K562 (cell line): ENCODE measurements around the gene SLC7A4. TPM values are rescaled to one million over a fixed set of nuclear protein-coding genes. Genes with fewer than 3 reads are reported as not detected.

Source experiments
- ATF1 ChIP-seq, 2 experiments: fragments of 450-650 bp in 1 of 2; IDR thresholded peaks; 2 replicates each; pipeline ENCODE4 v1.6.1; 2016; ENCODE audit warnings: missing compliant biosample characterization in 1 of 2, missing genetic modification characterization in 1 of 2
- CBX2 ChIP-seq: fragments of 200-600 bp; sonication (generic); IDR thresholded peaks from one replicate; pipeline ENCODE4 v1.6.1; 2012; ENCODE audit warnings: mild to moderate bottlenecking, low read length, inconsistent platforms; ENCODE audit not compliant: insufficient read depth, poor library complexity, severe bottlenecking
- CBX3 ChIP-seq, 2 experiments: IDR thresholded peaks; 1 replicate in 1 of 2; 2 replicates in 1 of 2; pipeline ENCODE4 v1.6.1; 2012; ENCODE audit warnings: inconsistent platforms in 2 of 2, low read length in 2 of 2, borderline replicate concordance in 1 of 2, control low read depth in 1 of 2
- CHAMP1 ChIP-seq: fragments of 450-650 bp; IDR thresholded peaks from 2 replicates; pipeline ENCODE4 v1.6.1; 2016; ENCODE audit warnings: mild to moderate bottlenecking
- CREB3L1 ChIP-seq: fragments of 450-650 bp; IDR thresholded peaks from 2 replicates; pipeline ENCODE4 v1.6.1; 2014; ENCODE audit warnings: low read depth, mild to moderate bottlenecking, moderate library complexity, borderline replicate concordance
- CREBBP ChIP-seq: IDR thresholded peaks from one replicate; pipeline ENCODE4 v1.6.1; 2012; ENCODE audit warnings: low read depth, mild to moderate bottlenecking, control low read depth, inconsistent platforms, low read length
- DLX4 ChIP-seq: fragments of 250-450 bp; sonication (Bioruptor Pico); IDR thresholded peaks from 2 replicates; pipeline ENCODE4 v1.6.1; 2021; ENCODE audit warnings: mild to moderate bottlenecking
- ELF1 ChIP-seq: fragments of 200-800 bp; sonication (Bioruptor generic); IDR thresholded peaks from 2 replicates; pipeline ENCODE4 v1.6.1; 2016; ENCODE audit warnings: missing genetic modification characterization, missing compliant biosample characterization
- GABPA ChIP-seq: fragments of 200-800 bp; sonication (Bioruptor generic); conservative IDR thresholded peaks from 2 replicates; pipeline ENCODE4 v1.6.1; 2016; ENCODE audit warnings: low read depth, missing genetic modification characterization, missing compliant biosample characterization
- GABPB2 ChIP-seq: fragments of 250-450 bp; sonication (Bioruptor Pico); conservative IDR thresholded peaks from 2 replicates; pipeline ENCODE4 v1.5.1; 2021; ENCODE audit warnings: mild to moderate bottlenecking
- KLF13 ChIP-seq: fragments of 450-650 bp; IDR thresholded peaks from 2 replicates; pipeline ENCODE4 v1.6.1; 2016; ENCODE audit warnings: missing genetic modification characterization, low read depth, mild to moderate bottlenecking, missing compliant biosample characterization, moderate library complexity, borderline replicate concordance
- MYBL2 ChIP-seq, 2 experiments: fragments of 450-650 bp in 1 of 2; sonication (generic) in 1 of 2; formaldehyde crosslinking in 1 of 2; IDR thresholded peaks; 2 replicates each; pipeline versions ENCODE4 v1.6.1 to v1.8.1; 2017 to 2022; ENCODE audit warnings: borderline replicate concordance in 1 of 2, inconsistent platforms in 1 of 2, low read depth in 1 of 2, mild to moderate bottlenecking in 1 of 2, missing genetic modification reagents in 1 of 2, moderate library complexity in 1 of 2
- NUFIP1 ChIP-seq: fragments of 450-650 bp; IDR thresholded peaks from 2 replicates; pipeline ENCODE4 v1.6.1; 2018; ENCODE audit not compliant: partially characterized antibody
- SIX5 ChIP-seq, 2 experiments: IDR thresholded peaks; 2 replicates each; pipeline ENCODE4 v1.6.1; 2011; ENCODE audit warnings: low read length in 2 of 2, borderline replicate concordance in 1 of 2, low read depth in 1 of 2, mild to moderate bottlenecking in 1 of 2, moderate library complexity in 1 of 2; ENCODE audit not compliant: insufficient read depth in 1 of 2
- SLC30A9 ChIP-seq: fragments of 250-450 bp; sonication (Bioruptor Pico); IDR thresholded peaks from 2 replicates; pipeline ENCODE4 v1.8.0; 2022; ENCODE audit warnings: mild to moderate bottlenecking, moderate library complexity
- STAT5B ChIP-seq: fragments of 250-450 bp; sonication (Bioruptor Pico); IDR thresholded peaks from 2 replicates; pipeline ENCODE4 v1.8.0; 2021; ENCODE audit warnings: mild to moderate bottlenecking, inconsistent platforms
- TAL1 ChIP-seq: fragments of 450-650 bp; IDR thresholded peaks from 2 replicates; pipeline ENCODE4 v1.6.1; 2016; ENCODE audit warnings: mild to moderate bottlenecking
- TBP ChIP-seq: optimal IDR thresholded peaks from 2 replicates; pipeline ENCODE3; 2011; ENCODE audit warnings: low read depth, low read length, improper control_type of control experiment
- TCF3 ChIP-seq: sonication (generic); formaldehyde crosslinking; IDR thresholded peaks from 2 replicates; pipeline ENCODE4 v1.4.0; 2020; ENCODE audit warnings: mild to moderate bottlenecking, missing genetic modification reagents
- polyA plus RNA-seq, 8 experiments: library from polyadenylated mRNA; depleted of rRNA in 4 of 8; stranded (reverse) in 5 of 8; unstranded in 3 of 8; fragments of >200 nt; fragmentation: Nextera tagmentation in 2 of 8; fragmentation: Illumina TruSeq in 1 of 8; extraction: Ambion mirVana in 2 of 8; extraction: Trizol in 1 of 8; gene quantifications; 2 replicates each; pipeline versions ENCODE4 v1.2.1 to v1.2.3, GENCODE V29; 2011 to 2014; ENCODE audit warnings: inconsistent platforms in 1 of 8, missing spikeins in 1 of 8
- total RNA-seq, 7 experiments: library from RNA; depleted of rRNA in 6 of 7; stranded (reverse); fragments of >200 nt in 6 of 7; fragmentation: Illumina TruSeq in 2 of 7; extraction: Trizol in 2 of 7; gene quantifications; 2 replicates each; pipeline versions ENCODE4 v1.2.1 to v1.2.3, GENCODE V29; 2011 to 2021; ENCODE audit warnings: low replicate concordance in 1 of 7

The SLC7A4 gene
- total and polyA plus RNA-seq, 9 of the 15 experiments (the other 6 are each of a cell fraction or from before 2014, with no cell fraction given), result not detected

GRCh38 chr22:21052715-21053459 is 20.5 kb upstream of the SLC7A4 start (continued):
- TF ChIP-seq CBX2, result no peak
- no peak for TF ChIP-seq SLC30A9 (CRISPR knock-in tag)
- no peak for TF ChIP-seq STAT5B (CRISPR knock-in tag)
- no peak for TF ChIP-seq NUFIP1
- TF ChIP-seq CREB3L1, result no peak
- no peak for TF ChIP-seq TBP
- TF ChIP-seq GABPA (tag), result no peak
- 0 out of 2 replicates have a peak, but pooled peaks have one; percentile 6 for TF ChIP-seq KLF13
- no peak for TF ChIP-seq CREBBP
- no peak for TF ChIP-seq ATF1 (CRISPR knock-in tag; IDR thresholded peaks at IDR 0.05)
- TF ChIP-seq ATF1 (tag; IDR thresholded peaks at IDR 0.05), result no peak
- TF ChIP-seq GABPB2 (CRISPR knock-in tag), result no peak
- TF ChIP-seq TAL1, result no peak; the same call in 1 of the 2 replicates
- TF ChIP-seq ELF1, result no peak
- no peak for TF ChIP-seq SIX5 (IDR thresholded peaks at IDR 0.05; ENCODE audit: borderline replicate concordance in 1 of 2, insufficient read depth in 1 of 2, low read depth in 1 of 2, low read length in 2 of 2)
- TF ChIP-seq DLX4 (CRISPR knock-in tag), result no peak
- TF ChIP-seq CBX3 (IDR thresholded peaks at IDR 0.05; ENCODE audit: borderline replicate concordance in 1 of 2, low read length in 2 of 2), result no peak
- TF ChIP-seq CHAMP1, result no peak
- TF ChIP-seq TCF3 (CRISPR knock-in tag), result no peak
- no peak for TF ChIP-seq MYBL2 (IDR thresholded peaks at IDR 0.05; ENCODE audit: low read depth)
- TF ChIP-seq MYBL2 (CRISPR knock-in tag; IDR thresholded peaks at IDR 0.05; ENCODE audit: borderline replicate concordance), result no peak
- TF ChIP-seq, all 486 proteins: peak for 24
